ENCODE data around the gene RAX2. TPM values are rescaled to one million over a fixed set of nuclear protein-coding genes. Genes with fewer than 3 reads are reported as not detected.

RAX2 gene
- polyA plus RNA-seq, 3 donors = not detected

GRCh38 chr19:3721131-3721886 is 50.7 kb downstream of the RAX2 start:
- WGBS, 3 donors = 17 to 19% (median 19%) methylated on average over 38 to 46 of the region's 46 CpGs
- H3K27ac ChIP-seq (ENCODE audit: low read depth, low read length) = no peak overlapping the region

DNA sequence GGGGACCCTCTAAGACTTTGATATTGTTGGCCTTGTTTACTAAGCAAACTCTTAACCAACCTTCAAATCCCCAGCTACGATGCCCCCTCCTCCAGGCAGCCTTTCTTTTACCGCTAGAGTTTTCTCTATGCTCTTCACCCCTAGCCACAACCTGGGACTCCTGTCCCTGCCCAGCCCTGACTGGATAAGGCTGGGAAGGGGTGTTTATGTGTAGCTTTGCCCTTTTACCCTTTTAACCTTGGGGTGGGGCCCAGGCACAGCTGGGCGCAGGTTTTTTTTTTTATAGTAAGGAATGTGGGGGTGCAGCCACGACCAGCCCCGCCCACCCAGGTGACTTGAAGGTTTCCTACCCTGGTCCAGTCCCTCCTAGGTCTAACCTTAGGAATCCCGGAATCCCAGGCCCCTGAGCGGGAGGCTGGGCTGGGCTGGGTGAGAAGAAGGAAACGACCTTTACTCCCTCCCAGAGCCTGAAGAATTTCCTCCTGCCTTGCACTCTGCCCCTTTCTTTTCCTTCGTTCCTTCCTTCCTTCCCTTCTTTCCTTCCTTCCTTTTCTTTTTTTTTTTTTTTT is 51.6 kb downstream of the RAX2 start:
- H3K27ac ChIP-seq (ENCODE audit: low read depth, low read length) = no peak overlapping the region
- WGBS, 3 donors = 23 to 29% (median 26%) methylated on average over 9 of the region's 9 CpGs

DNA sequence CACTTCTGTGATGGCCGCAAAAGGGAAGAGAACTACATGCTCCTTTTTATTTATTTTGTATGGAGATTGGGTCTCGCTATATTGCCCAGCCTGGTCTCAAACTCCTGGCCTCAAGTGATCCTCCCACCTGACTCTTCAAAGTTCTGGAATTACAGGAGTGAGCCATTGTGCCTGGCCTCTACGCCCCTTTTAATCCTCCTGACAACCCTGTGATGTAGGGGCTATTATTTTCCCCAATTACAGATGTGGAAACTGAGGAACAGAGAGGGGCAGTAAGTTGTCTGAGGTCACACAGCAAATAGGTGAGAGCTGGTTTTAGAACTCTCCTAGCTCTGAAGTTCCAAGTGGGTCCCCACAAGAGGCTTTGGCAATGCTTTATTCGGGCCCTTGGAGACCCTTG is 52.2 kb downstream of the RAX2 start:
- whole genome bisulfite sequencing, 3 donors = 84 to 93% (median 85%) methylated on average over 4 of the region's 4 CpGs
- H3K27ac ChIP-seq (ENCODE audit: low read depth, low read length) = no peak overlapping the region

Other genes with a start within 250 kb of the RAX2 start
- under 1 TPM in 2 of 3 donors, not detected in 1; 0.13 to 0.84 TPM for gene TEKTIP1, start 233.1 kb downstream of the RAX2 start, polyA plus RNA-seq
- gene MFSD12, start 214.6 kb downstream of the RAX2 start, polyA plus RNA-seq = 10 to 100 TPM; 26.3 to 32.9 (median 31.8) TPM
- 10 to 100 TPM; 38.6 to 73.8 (median 65.1) TPM for gene HMG20B, start 199.3 kb downstream of the RAX2 start, polyA plus RNA-seq
- gene GIPC3, start 186.8 kb downstream of the RAX2 start, polyA plus RNA-seq = 1 to 10 TPM in 2 of 3 donors, under 1 TPM in 1; 0.33 to 1.7 (median 1.5) TPM
- 1 to 10 TPM in 2 of 3 donors, under 1 TPM in 1; 0.56 to 3.7 (median 3.6) TPM for gene TBXA2R, start 165.4 kb downstream of the RAX2 start, polyA plus RNA-seq
- 10 to 100 TPM; 11.6 to 16.5 (median 12.1) TPM for gene CACTIN, start 145.4 kb downstream of the RAX2 start, polyA plus RNA-seq
- 10 to 100 TPM in 2 of 3 donors, 1 to 10 TPM in 1; 8.7 to 18.7 (median 18.0) TPM for gene PIP5K1C, start 71.8 kb downstream of the RAX2 start, polyA plus RNA-seq
- 1 to 10 TPM in 2 of 3 donors, under 1 TPM in 1; 0.45 to 7.4 (median 4.2) TPM for gene TJP3, start 63.8 kb downstream of the RAX2 start, polyA plus RNA-seq
- gene APBA3, start 10.5 kb downstream of the RAX2 start, polyA plus RNA-seq = 10 to 100 TPM in 2 of 3 donors, 1 to 10 TPM in 1; 9.1 to 14.7 (median 10.3) TPM
- gene MRPL54, start 9.5 kb downstream of the RAX2 start, polyA plus RNA-seq = 100 to 1,000 TPM in 2 of 3 donors, 10 to 100 TPM in 1; 89.4 to 128 (median 114) TPM
- 1 to 10 TPM in 2 of 3 donors, under 1 TPM in 1; 1.00 to 2.6 (median 2.0) TPM for gene MATK, start 14.2 kb upstream of the RAX2 start, polyA plus RNA-seq
- gene ZFR2, start 96.8 kb upstream of the RAX2 start, polyA plus RNA-seq = under 1 TPM in 2 of 3 donors, not detected in 1; 0.03 to 0.23 TPM
- gene ATCAY, start 108.5 kb upstream of the RAX2 start, polyA plus RNA-seq = under 1 TPM in 1 of 3 donors, not detected in 2; 0.10 TPM
- gene NMRK2, start 160.8 kb upstream of the RAX2 start, polyA plus RNA-seq = 1 to 10 TPM in 2 of 3 donors, under 1 TPM in 1; 0.15 to 2.9 (median 1.1) TPM
- gene DAPK3, start 198.9 kb upstream of the RAX2 start, polyA plus RNA-seq = 10 to 100 TPM; 46.4 to 78.1 (median 61.3) TPM
- gene EEF2, start 213.2 kb upstream of the RAX2 start, polyA plus RNA-seq = 1,000 to 10,000 TPM; 1,566 to 2,151 (median 1,831) TPM
- 10 to 100 TPM in 2 of 3 donors, 1 to 10 TPM in 1; 9.0 to 13.3 (median 10.9) TPM for gene PIAS4, start 235.5 kb upstream of the RAX2 start, polyA plus RNA-seq